ENCODE measurements around the gene TNRC6A.

GRCh38 chr16:24738895-24739294 lies 9.4 kb downstream of the TNRC6A start:
- TF ChIP-seq TARDBP (IDR thresholded peaks at IDR 0.05) (no peak), FOXA1 (IDR thresholded peaks at IDR 0.05) (no peak), CTBP1 (IDR thresholded peaks at IDR 0.05; ENCODE audit: borderline replicate concordance) (no peak)
